ENCODE results near the gene TRMT11. TPM values are rescaled to one million over a fixed set of nuclear protein-coding genes. Genes with fewer than 3 reads are reported as not detected.

The TRMT11 gene
- total and polyA plus RNA-seq, 9 of the 15 experiments (the other 6 are each of a cell fraction or from before 2014, with no cell fraction given) = 38.8 to 88.0 (median 59.8) TPM

- peaks cover 7% of the 10 kb centered on the region; the same call in 1 of the 3 replicates for H3K36me3 ChIP-seq (ENCODE audit: control insufficient read depth, insufficient read depth, low read length)
- peak overlapping the region; percentile 92 to 100 for H3K9ac ChIP-seq (ENCODE audit: insufficient read depth in 1 of 2, low read depth in 2 of 2, low read length in 2 of 2)
- H3K27ac ChIP-seq (ENCODE audit: extremely low read depth, low read depth, low read length) = peak overlapping the region; percentile 79
- in situ Hi-C loops (cut with MboI) (no loop called here), intact Hi-C loops (cut with micrococcal nuclease) (loop anchor here (5.0 to 10.0 kb wide), 3 partner anchors 125 to 1358 kb away; partner anchors contain the start of gene ECHDC1)
- peak; percentile 20 to 67 (median 41) for DNase-seq (ENCODE audit: extremely low read depth in 1 of 4, low spot score in 3 of 4)
- WGBS (ENCODE audit: insufficient coverage, low coverage, missing lambda C conversion rate) = 3% methylated on average over 10 of the region's 10 CpGs
- peak overlapping the region; percentile 96 for H2AFZ ChIP-seq (ENCODE audit: low read depth, low read length)
- CTCF ChIA-PET (ENCODE audit: low intra/inter-chr PET ratio) = no interaction called here
- peaks cover 73% of the 10 kb centered on the region for H3K79me2 ChIP-seq (ENCODE audit: control insufficient read depth, insufficient read depth, low read length)
- peak overlapping the region; percentile 62 for H3K4me3 ChIP-seq
- no TSS peak for BruUV-seq (replicated peaks)
- H3K9me1 ChIP-seq (ENCODE audit: control insufficient read depth, insufficient read depth, low read length) = no peaks in the 10 kb centered on the region
- peak overlapping the region; percentile 90 for H3K4me2 ChIP-seq (ENCODE audit: insufficient read depth, low read length)
- H3K4me1 ChIP-seq (replicated peaks in 1 of 2; ENCODE audit: control insufficient read depth in 2 of 2, insufficient read depth in 2 of 2, low read length in 2 of 2) = peaks cover 14 to 30% of the 10 kb centered on the region in 2 experiments
- POLR2A ChIA-PET = interaction anchor here (0.7 to 2.4 kb wide), 15 partner anchors 8 to 227 kb away, joined by 3 to 18 read pairs (median 6); partner anchors contain the start of genes HINT3 and NCOA7
- no peaks in the 10 kb centered on the region for H3K27me3 ChIP-seq (ENCODE audit: control insufficient read depth in 2 of 2, insufficient read depth in 2 of 2, low read length in 2 of 2)
- ATAC-seq = peak; percentile 66
- peak; percentile 68 for FAIRE-seq
- no peaks in the 10 kb centered on the region for H3K9me3 ChIP-seq (replicated peaks; ENCODE audit: control insufficient read depth, insufficient read depth, low read depth, low read length)
- H4K20me1 ChIP-seq (replicated peaks; ENCODE audit: control insufficient read depth, insufficient read depth, low read length) = 0 out of 2 replicates have a peak, but pooled peaks cover 3% of the 10 kb centered on the region
- TF ChIP-seq ATF3 (IDR thresholded peaks at IDR 0.05) (peak; percentile 89), ATF3 (CRISPR knock-in tag; conservative IDR thresholded peaks at IDR 0.05) (no peak; the same call in 1 of the 2 replicates), JUN (IDR thresholded peaks at IDR 0.05; ENCODE audit: borderline replicate concordance, low read depth, low read length) (0 out of 2 replicates have a peak, but pooled peaks have one; percentile 7), JUN (CRISPR knock-in tag; IDR thresholded peaks at IDR 0.05; ENCODE audit: borderline replicate concordance) (no peak), TRIM25 (IDR thresholded peaks at IDR 0.05; ENCODE audit: borderline replicate concordance) (0 out of 2 replicates have a peak, but pooled peaks have one; percentile 10), MBD2 (IDR thresholded peaks at IDR 0.05; ENCODE audit: borderline replicate concordance, low read depth) (no peak), ETS2 (tag; IDR thresholded peaks at IDR 0.05; ENCODE audit: borderline replicate concordance, poor library complexity, severe bottlenecking) (no peak), RCOR1 (IDR thresholded peaks at IDR 0.05; ENCODE audit: borderline replicate concordance in 1 of 2, low read depth in 2 of 2, low read length in 2 of 2) (peak in 1 of 2 experiments; percentile 61; a peak in 1 of 4 replicates), KDM1A (IDR thresholded peaks at IDR 0.05) (peak in 1 of 2 experiments; percentile 22; a peak in 1 of 4 replicates), HOMEZ (CRISPR knock-in tag; IDR thresholded peaks at IDR 0.05) (no peak), SNAPC5 (CRISPR knock-in tag; IDR thresholded peaks at IDR 0.05) (no peak), MCM7 (IDR thresholded peaks at IDR 0.05) (0 out of 4 replicates have a peak, but pooled peaks of 1 of the 2 experiments have one; percentile 72), HDGF (IDR thresholded peaks at IDR 0.05) (no peak), L3MBTL2 (IDR thresholded peaks at IDR 0.05) (0 out of 2 replicates have a peak, but pooled peaks have one; percentile 48), MYC (IDR thresholded peaks at IDR 0.05; ENCODE audit: low read depth, low read length) (peak; percentile 87), MYC (CRISPR knock-in tag; IDR thresholded peaks at IDR 0.05; ENCODE audit: borderline replicate concordance, low read depth) (no peak), CEBPB (tag; IDR thresholded peaks at IDR 0.05) (peak; percentile 42; the same call in 1 of the 2 replicates), CHD2 (IDR thresholded peaks at IDR 0.05; ENCODE audit: low read depth, low read length) (no peak), MAFG (tag; conservative IDR thresholded peaks at IDR 0.05) (0 out of 2 replicates have a peak, but pooled peaks have one; percentile 26)
Measured at GRCh38 chr6:125987026-125987617, 782 bp downstream of the TRMT11 start.

Data from K562 (cell line).